ENCODE results near the gene WDR75. TPM values are rescaled to one million over a fixed set of nuclear protein-coding genes. Genes with fewer than 3 reads are reported as not detected.
A peak's percentile ranks its signal among the peaks of the same experiment; 100 is the strongest.

Gene WDR75
- total RNA-seq, 1 donor: 47.5 TPM

DNA sequence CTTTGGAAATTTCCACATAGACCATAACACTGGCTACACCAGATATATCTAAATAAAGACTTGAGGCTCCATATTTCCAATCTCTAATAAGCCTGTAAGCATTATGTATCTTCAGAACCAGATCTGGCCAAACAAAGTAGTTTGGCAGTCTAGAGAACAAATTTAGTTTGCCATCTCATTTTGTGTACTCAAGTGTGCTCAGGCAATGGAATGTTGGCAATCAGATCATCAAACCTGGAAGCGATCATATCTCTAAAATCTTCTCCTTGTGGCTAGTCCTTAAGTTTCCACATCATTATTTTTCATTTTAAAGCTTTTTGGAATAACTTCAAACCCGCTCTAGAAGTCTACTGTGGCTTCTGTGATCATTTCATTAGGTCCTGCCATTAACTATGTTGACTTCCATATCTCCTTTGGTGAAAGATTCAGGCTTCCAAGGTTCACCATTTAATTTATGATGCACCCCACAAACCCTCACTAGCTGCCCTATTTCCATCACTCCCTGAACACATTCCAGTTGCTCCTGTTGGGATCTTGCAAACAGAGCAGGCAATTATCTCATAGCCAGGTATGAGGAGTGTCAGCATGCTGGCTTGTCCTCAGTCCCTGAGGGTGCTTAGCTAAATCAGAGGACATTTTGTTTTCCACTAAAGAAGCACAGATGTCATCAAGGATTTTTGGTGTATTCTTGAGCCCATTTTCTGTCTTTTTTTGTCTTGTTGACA is 46.2 kb downstream of the WDR75 start:
- no peak for DNase-seq (ENCODE audit: low read depth)
- TF ChIP-seq, protein P1, sequence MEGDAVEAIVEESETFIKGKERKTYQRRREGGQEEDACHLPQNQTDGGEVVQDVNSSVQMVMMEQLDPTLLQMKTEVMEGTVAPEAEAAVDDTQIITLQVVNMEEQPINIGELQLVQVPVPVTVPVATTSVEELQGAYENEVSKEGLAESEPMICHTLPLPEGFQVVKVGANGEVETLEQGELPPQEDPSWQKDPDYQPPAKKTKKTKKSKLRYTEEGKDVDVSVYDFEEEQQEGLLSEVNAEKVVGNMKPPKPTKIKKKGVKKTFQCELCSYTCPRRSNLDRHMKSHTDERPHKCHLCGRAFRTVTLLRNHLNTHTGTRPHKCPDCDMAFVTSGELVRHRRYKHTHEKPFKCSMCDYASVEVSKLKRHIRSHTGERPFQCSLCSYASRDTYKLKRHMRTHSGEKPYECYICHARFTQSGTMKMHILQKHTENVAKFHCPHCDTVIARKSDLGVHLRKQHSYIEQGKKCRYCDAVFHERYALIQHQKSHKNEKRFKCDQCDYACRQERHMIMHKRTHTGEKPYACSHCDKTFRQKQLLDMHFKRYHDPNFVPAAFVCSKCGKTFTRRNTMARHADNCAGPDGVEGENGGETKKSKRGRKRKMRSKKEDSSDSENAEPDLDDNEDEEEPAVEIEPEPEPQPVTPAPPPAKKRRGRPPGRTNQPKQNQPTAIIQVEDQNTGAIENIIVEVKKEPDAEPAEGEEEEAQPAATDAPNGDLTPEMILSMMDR (IDR thresholded peaks at IDR 0.05; ENCODE audit: insufficient read depth, low read depth, low read length): no peak
- H3K4me3 ChIP-seq (ENCODE audit: low read depth, low read length): no peak overlapping the region

DNA sequence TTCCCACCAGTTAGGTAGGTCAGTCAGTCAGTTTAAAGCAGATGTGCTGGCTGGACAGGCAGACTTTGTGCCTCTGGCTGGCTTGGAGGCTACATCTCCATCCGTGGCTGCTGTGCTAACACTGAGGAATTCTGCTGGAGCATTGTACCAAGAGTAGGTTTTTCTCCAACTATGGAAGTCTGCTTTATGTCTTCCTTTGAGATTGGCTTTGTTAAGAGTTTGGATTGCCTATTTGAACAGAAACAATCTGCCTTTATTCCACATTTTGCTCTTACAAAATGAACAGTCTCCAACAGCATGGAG is 46.7 kb downstream of the WDR75 start:
- DNase-seq (ENCODE audit: low read depth): peak; percentile 13
- H3K4me3 ChIP-seq (ENCODE audit: low read depth, low read length): no peak overlapping the region
- TF ChIP-seq, protein P1 (IDR thresholded peaks at IDR 0.05; ENCODE audit: insufficient read depth, low read depth, low read length): no peak

DNA sequence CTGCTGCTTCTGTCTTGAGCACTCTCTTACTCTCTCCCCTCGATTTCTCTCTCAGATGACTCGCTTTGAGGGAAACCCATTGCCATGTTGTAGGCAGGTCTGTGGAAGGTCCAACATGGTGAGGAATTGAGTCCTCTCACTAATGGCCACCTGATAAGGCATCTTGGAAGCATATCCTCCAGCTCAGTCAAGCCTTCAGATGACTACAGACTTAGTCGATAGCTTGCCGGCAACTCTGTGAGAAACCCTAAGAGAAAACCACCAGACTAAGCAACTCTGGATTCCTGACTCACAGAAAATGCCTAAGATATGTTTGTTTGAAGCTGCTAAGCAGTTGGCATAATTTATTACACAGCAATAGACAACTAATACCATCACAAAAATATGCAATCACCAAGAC is 51.2 kb downstream of the WDR75 start:
- no peak for DNase-seq (ENCODE audit: low read depth)

DNA sequence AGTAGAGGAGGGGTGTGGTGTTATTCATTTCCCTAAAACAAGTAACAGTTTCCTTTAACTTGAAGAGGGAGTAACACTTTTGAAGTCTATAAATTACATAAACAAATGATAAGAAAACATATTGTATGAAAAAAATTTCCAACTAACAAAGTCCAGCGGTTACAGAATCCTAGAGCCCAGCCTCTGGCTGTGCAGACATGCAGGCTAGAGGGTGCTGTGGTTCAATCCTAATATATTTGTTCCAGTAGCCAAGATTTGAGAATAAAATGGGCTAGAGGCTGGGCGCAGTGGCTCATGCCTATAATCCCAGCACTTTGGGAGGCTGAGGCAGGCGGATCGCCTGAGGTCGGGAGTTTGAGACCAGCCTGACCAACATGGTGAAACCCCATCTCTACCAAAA is 56.9 kb downstream of the WDR75 start:
- TF ChIP-seq, protein P1 (IDR thresholded peaks at IDR 0.05; ENCODE audit: insufficient read depth, low read depth, low read length): peak; percentile 27
- DNase-seq (ENCODE audit: low read depth): peak; percentile 35
- no peak overlapping the region for H3K4me3 ChIP-seq (ENCODE audit: low read depth, low read length)

More for the DNA sequence above, 51.2 kb downstream of the WDR75 start:
- TF ChIP-seq, protein P1 (IDR thresholded peaks at IDR 0.05; ENCODE audit: insufficient read depth, low read depth, low read length): no peak
- no peak overlapping the region for H3K4me3 ChIP-seq (ENCODE audit: low read depth, low read length)

DNA sequence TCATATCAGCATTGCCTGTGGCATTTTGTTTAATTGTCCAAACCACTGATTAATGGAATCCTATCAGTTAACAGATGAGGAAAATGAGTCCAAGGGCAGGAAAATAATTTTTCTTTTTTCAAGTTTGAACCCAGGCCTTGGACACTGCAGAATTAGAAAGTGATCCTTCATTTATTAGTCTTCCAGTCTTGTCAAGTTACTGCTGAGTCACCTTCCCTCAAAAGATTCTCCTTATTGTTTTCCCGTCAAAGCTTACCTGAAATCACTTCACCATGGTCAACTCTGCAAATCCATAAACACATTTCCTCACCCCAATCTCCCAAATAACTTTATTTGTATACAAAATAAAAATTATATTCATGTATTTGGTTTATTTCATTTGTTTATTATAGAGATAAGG is 57.9 kb downstream of the WDR75 start:
- DNase-seq (ENCODE audit: low read depth): no peak
- no peak overlapping the region for H3K4me3 ChIP-seq (ENCODE audit: low read depth, low read length)
- TF ChIP-seq, protein P1 (IDR thresholded peaks at IDR 0.05; ENCODE audit: insufficient read depth, low read depth, low read length): no peak

DNA sequence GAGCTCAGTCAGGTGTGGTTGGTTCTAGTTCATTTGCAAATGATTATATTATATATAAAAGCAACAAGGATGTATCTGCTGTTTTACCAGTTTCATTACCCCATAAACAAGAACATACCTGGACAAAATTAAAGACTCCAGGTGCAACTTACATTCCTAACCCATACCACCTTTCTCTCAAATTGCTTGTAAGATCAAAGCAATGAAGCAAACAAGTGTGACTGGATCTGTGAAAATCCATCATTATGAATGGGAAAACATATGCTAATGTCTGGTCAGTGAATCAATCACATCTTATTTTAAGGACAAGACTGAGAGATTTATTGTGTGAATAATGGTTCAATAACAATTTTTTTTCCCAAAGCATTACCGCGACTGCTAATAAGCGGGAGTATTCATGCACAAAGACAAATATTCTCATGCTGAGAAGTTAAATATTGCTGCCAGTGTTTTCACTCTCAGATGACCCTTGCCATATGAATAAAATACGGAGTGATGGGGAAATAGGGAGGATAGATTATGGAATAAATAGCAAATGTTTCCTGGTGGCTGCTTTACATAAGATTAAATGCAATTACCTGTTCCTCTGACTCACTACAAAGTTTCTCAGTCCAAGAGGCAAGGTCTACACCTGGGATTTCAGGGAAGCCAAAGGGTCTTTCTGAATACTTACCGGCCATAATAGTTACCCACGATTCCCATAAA is 59.3 kb downstream of the WDR75 start:
- no peak for DNase-seq (ENCODE audit: low read depth)
- H3K4me3 ChIP-seq (ENCODE audit: low read depth, low read length): no peak overlapping the region
- TF ChIP-seq, protein P1 (IDR thresholded peaks at IDR 0.05; ENCODE audit: insufficient read depth, low read depth, low read length): no peak

All from fibroblast of villous mesenchyme (primary cell).